ENCODE data around the gene AUTS2.

GRCh38 chr7:70587739-70588138, 989.5 kb downstream of the AUTS2 start:
- TF ChIP-seq, protein P1, sequence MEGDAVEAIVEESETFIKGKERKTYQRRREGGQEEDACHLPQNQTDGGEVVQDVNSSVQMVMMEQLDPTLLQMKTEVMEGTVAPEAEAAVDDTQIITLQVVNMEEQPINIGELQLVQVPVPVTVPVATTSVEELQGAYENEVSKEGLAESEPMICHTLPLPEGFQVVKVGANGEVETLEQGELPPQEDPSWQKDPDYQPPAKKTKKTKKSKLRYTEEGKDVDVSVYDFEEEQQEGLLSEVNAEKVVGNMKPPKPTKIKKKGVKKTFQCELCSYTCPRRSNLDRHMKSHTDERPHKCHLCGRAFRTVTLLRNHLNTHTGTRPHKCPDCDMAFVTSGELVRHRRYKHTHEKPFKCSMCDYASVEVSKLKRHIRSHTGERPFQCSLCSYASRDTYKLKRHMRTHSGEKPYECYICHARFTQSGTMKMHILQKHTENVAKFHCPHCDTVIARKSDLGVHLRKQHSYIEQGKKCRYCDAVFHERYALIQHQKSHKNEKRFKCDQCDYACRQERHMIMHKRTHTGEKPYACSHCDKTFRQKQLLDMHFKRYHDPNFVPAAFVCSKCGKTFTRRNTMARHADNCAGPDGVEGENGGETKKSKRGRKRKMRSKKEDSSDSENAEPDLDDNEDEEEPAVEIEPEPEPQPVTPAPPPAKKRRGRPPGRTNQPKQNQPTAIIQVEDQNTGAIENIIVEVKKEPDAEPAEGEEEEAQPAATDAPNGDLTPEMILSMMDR (IDR thresholded peaks at IDR 0.05 in 8 of 11, conservative IDR thresholded peaks at IDR 0.05 in 3 of 11), result no peak
- TF ChIP-seq POLR2AphosphoS5 (IDR thresholded peaks at IDR 0.05) (no peak), POLR2A (IDR thresholded peaks at IDR 0.05) (no peak)

Measured in spleen (tissue), 7 donors.